ENCODE results near the gene TPP1. TPM values are rescaled to one million over a fixed set of nuclear protein-coding genes. Genes with fewer than 3 reads are reported as not detected.

Gene TPP1
- total RNA-seq, 4 donors from 2014 or later = 27.1 to 74.9 (median 40.7) TPM

DNA sequence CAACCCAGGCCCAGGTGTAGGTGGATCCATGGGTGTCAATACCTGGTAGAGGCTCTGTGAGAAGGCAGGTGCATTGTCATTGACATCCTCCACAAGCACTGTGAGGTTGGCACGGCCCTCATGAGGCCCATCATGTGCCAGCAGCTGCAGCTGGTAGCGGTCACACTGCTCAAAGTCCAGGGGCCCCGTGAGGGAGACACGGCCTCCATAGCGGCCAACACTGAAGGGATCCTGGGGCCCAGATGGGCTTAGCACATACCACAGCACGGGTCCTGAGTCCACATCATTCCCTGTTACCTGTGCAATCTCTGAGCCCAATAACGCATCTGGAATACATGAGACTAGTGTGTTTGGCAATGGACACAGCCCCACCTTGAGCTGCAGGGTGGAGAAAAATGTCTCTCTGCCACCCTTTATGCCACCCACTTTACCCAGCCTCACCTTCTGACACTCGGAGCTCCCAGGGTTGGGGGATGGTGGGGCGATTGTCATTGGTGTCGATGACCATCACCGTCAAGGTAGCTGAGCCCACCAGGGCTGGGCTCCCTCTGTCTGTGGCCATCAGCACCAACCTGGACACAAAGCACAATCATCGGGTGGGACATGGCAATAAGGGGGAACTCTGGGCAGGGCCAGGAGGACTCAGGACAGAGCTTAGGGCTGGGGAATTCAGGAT, 6.1 kb upstream of the TPP1 start:
- Histone ChIP-seq H3K27me3 (no peaks in the 10 kb centered on the region), H3K4me1 (no peaks in the 10 kb centered on the region), H3K4me3 (no peak overlapping the region), H3K36me3 (no peaks in the 10 kb centered on the region), H3K27ac (no peak overlapping the region), H3K9me3 (no peaks in the 10 kb centered on the region)
- intact Hi-C loops (cut with DNase I; ENCODE audit: low total_unique reads) = no loop called here
- TF ChIP-seq, protein P1, sequence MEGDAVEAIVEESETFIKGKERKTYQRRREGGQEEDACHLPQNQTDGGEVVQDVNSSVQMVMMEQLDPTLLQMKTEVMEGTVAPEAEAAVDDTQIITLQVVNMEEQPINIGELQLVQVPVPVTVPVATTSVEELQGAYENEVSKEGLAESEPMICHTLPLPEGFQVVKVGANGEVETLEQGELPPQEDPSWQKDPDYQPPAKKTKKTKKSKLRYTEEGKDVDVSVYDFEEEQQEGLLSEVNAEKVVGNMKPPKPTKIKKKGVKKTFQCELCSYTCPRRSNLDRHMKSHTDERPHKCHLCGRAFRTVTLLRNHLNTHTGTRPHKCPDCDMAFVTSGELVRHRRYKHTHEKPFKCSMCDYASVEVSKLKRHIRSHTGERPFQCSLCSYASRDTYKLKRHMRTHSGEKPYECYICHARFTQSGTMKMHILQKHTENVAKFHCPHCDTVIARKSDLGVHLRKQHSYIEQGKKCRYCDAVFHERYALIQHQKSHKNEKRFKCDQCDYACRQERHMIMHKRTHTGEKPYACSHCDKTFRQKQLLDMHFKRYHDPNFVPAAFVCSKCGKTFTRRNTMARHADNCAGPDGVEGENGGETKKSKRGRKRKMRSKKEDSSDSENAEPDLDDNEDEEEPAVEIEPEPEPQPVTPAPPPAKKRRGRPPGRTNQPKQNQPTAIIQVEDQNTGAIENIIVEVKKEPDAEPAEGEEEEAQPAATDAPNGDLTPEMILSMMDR (IDR thresholded peaks at IDR 0.05) = no peak
- no peak for TF ChIP-seq POLR2A (IDR thresholded peaks at IDR 0.05)
- no peak for DNase-seq

DNA sequence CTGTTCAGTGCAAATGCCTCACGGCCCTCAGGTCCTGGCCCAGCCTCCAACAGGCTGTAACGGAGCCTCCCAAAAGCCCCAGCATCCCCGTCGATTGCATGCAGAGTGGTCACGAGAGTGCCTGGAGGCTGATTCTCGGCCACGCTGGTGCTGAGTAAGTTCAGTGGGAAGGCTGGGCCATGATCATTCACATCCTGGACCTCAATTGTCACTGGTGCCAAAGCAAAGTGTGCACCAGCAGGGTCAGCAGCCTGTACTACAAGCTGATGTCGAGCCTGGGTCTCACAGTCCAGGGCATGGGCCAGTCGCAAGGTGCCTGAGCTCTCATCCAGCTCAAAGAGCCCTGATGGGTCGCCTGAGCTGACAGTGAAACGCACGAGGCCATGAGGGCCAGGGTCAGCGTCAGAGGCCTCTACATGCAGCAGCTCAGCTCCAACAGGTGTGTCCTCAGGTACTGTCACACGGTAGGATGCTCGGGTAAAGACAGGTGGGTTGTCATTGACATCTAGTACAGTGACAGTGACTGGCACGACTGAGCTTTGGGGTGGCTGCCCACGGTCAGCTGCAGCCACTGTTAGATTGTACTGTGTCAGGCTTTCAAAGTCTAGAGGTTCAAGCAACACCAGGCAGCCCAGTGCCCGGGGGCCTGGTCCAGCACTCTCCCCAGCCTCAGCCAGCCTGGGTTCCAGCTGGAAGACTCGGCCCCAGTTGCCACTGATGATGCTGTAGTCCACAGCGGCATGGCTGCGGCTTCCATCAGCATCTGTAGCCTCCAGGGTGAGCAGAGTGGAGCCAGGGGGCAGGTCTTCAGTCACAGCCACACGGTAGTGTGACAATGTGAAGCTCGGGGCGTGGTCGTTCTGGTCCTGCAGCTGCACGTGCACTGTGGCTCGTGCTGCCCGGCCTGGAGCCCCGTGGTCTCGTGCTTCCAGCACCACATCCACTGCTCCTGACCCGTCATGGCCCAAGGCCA, 4.5 kb upstream of the TPP1 start:
- intact Hi-C loops (cut with DNase I; ENCODE audit: low total_unique reads) = no loop called here
- no peaks in the 10 kb centered on the region for H3K36me3 ChIP-seq
- H3K9me3 ChIP-seq = no peaks in the 10 kb centered on the region
- TF ChIP-seq, protein P1 (IDR thresholded peaks at IDR 0.05) = no peak
- no peak for TF ChIP-seq POLR2A (IDR thresholded peaks at IDR 0.05)
- peaks cover 0 to 4% of the 10 kb centered on the region in 2 donors for H3K4me1 ChIP-seq
- H3K4me3 ChIP-seq = no peak overlapping the region
- no peak overlapping the region for H3K27ac ChIP-seq
- peak in 1 of 2 donors; percentile 18 for DNase-seq
- H3K27me3 ChIP-seq = no peaks in the 10 kb centered on the region

DNA sequence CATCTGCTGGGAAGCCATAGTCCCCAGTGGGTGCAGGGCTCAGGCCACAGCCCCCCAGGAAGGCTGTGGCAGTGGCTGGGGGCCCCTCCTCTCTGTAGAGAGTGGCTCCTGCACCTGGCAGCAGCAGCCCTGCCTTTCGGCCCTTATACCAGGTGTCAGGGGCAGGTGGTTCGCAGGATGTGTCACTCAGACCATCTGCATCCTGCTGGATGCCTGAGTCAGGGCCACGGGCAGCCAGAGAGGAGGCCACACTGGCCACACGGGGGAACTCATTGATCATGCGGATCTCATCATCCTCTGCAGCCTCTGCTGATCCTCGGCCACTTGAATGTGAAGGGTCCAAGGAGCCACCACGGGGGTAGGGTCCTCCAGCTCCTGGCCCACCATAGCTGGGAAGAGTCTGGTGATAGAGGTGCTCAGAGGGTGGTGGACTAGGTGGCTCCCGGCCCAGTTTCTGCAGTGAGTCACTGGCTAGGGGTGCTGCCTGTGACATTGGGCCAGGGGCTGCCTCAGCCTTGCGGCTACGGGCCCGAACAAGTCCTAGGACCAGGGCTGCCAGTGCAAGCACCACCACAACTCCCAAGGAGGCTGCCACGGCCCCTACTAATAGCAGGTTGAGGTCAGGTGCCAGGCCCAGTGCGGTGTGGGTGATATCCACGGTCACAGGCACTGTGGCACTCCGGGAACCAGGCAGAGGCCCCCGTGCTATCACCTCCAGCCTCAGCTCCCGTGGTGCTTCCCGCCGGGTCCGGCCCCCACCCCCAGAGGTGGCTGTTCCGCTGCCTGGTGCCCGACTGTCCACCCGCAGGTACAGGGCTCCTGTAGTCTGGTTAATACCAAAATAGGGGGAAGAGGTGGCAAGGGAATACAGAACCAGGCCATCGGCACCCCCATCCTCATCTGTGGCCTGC, 3.3 kb upstream of the TPP1 start:
- peaks cover 0 to 9% of the 10 kb centered on the region in 2 donors for H3K4me1 ChIP-seq
- intact Hi-C loops (cut with DNase I; ENCODE audit: low total_unique reads) = no loop called here
- H3K36me3 ChIP-seq = no peaks in the 10 kb centered on the region
- no peak overlapping the region for H3K4me3 ChIP-seq
- DNase-seq = peak in 1 of 2 donors; percentile 16
- H3K27me3 ChIP-seq = no peaks in the 10 kb centered on the region
- TF ChIP-seq, protein P1 (IDR thresholded peaks at IDR 0.05) = no peak
- TF ChIP-seq POLR2A (IDR thresholded peaks at IDR 0.05) = no peak
- no peaks in the 10 kb centered on the region for H3K9me3 ChIP-seq
- no peak overlapping the region for H3K27ac ChIP-seq

- no peaks in the 10 kb centered on the region for H3K9me3 ChIP-seq
- no peaks in the 10 kb centered on the region for H3K36me3 ChIP-seq
- H3K4me3 ChIP-seq = no peak overlapping the region
- DNase-seq = peak in 1 of 2 donors; percentile 26
- H3K27ac ChIP-seq = no peak overlapping the region
- no peaks in the 10 kb centered on the region for H3K27me3 ChIP-seq
- TF ChIP-seq POLR2A (IDR thresholded peaks at IDR 0.05) = no peak
- TF ChIP-seq, protein P1 (IDR thresholded peaks at IDR 0.05) = no peak
- intact Hi-C loops (cut with DNase I; ENCODE audit: low total_unique reads) = no loop called here
- peaks cover 0 to 16% of the 10 kb centered on the region in 2 donors for H3K4me1 ChIP-seq
These were observed 2.5 kb upstream of the TPP1 start for GRCh38 chr11:6621711-6622211.
